Erythroblast (primary cell): ENCODE measurements around the gene GAL3ST1.

Source experiments
- GATA1 ChIP-seq: IDR thresholded peaks from 2 replicates; pipeline ENCODE4 v1.6.1; 2011; ENCODE audit warnings: low read depth, mild to moderate bottlenecking, control low read depth, low read length, moderate library complexity
- POLR2A ChIP-seq: IDR thresholded peaks from 2 replicates; pipeline ENCODE4 v1.6.1; 2011; ENCODE audit warnings: mild to moderate bottlenecking, low read length

DNA sequence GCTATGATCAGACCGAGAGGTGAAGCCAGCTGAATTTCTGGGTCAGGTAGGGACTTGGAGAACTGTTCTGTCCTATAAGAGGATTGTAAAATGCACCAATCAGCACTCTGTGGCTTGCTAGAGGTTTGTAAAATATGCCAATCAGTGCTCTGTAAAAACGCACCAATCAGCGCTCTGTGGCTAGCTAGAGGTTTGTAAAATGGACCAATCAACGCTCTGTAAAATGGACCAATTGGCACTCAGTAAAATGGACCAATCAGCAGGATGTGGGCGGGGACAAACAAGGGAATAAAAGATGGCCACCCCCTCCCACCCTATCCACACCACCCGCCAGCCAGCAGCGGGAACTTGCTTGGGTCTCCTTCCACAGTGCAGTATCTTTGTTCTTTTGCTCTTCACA, 62.6 kb downstream of the GAL3ST1 start:
- TF ChIP-seq POLR2A (no peak), GATA1 (no peak)
